ENCODE results near the gene MRNIP. TPM values are rescaled to one million over a fixed set of nuclear protein-coding genes. Genes with fewer than 3 reads are reported as not detected.
"Not testable (repeated sequence)": the region's sequence is repeated elsewhere in the genome, so short reads cannot be mapped to it uniquely, and the experiment has no call there.

Gene MRNIP
- total RNA-seq, 3 donors from 2014 or later: 32.3 to 67.2 (median 48.8) TPM

DNA sequence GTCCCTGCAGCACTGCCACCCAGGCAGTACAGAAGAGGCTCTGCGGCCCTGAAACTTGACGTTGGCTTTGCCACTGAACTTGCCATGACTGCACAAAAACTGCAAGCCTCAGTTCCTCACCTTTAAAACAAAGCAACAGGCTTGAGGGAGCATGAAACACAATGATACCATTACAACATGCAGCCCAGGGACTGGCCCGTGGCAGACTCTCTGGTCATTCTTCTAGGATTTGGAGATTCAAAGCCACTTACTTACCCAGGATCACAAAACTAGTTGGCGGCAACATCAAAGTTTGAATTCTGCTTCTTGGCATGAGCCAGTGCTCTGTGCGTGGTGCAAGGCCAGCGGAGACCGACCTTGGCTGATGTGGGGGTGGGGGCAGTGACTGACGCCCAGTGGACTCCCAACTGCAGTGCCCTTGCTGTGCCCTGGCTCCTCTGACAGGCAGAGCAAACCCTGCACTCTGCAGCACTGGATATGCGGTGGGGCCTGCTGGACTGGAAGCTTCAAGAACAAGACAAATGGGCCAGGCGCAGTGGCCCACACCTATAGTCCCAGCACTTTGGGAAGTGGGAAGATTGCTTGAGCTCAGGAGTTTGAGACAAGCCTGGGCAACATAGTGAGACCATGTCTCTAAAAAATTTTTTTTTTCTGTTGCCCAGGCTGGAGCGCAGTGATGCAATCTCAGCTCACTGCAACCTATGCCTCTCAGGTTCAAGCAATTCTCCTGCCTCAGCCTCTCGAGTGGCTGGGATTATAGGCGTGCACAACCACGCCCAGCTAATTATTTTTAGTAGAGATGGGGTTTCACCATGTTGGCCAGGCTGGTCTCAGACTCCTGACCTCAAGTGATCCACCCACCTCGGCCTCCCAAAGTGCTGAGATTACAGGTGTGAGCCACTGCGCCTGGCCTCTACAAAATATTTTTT, 19.0 kb downstream of the MRNIP start:
- H3K36me3 ChIP-seq: peaks cover 5% of the 10 kb centered on the region
- no peaks in the 10 kb centered on the region for H3K27me3 ChIP-seq
- TF ChIP-seq, protein P1, sequence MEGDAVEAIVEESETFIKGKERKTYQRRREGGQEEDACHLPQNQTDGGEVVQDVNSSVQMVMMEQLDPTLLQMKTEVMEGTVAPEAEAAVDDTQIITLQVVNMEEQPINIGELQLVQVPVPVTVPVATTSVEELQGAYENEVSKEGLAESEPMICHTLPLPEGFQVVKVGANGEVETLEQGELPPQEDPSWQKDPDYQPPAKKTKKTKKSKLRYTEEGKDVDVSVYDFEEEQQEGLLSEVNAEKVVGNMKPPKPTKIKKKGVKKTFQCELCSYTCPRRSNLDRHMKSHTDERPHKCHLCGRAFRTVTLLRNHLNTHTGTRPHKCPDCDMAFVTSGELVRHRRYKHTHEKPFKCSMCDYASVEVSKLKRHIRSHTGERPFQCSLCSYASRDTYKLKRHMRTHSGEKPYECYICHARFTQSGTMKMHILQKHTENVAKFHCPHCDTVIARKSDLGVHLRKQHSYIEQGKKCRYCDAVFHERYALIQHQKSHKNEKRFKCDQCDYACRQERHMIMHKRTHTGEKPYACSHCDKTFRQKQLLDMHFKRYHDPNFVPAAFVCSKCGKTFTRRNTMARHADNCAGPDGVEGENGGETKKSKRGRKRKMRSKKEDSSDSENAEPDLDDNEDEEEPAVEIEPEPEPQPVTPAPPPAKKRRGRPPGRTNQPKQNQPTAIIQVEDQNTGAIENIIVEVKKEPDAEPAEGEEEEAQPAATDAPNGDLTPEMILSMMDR (IDR thresholded peaks at IDR 0.05): no peak
- TF ChIP-seq POLR2AphosphoS5 (IDR thresholded peaks at IDR 0.05): no peak
- no peak for TF ChIP-seq POLR2A (IDR thresholded peaks at IDR 0.05)
- no peak overlapping the region for H3K4me3 ChIP-seq
- H3K4me1 ChIP-seq: no peaks in the 10 kb centered on the region
- peak overlapping the region in 1 of 2 donors; percentile 0 for H3K27ac ChIP-seq
- intact Hi-C loops (cut with DNase I; ENCODE audit: low total_unique reads): no loop called here
- no peak for DNase-seq (ENCODE audit: low spot score in 2 of 2)
- peaks cover 0 to under 1% of the 10 kb centered on the region in 2 donors for H3K9me3 ChIP-seq

DNA sequence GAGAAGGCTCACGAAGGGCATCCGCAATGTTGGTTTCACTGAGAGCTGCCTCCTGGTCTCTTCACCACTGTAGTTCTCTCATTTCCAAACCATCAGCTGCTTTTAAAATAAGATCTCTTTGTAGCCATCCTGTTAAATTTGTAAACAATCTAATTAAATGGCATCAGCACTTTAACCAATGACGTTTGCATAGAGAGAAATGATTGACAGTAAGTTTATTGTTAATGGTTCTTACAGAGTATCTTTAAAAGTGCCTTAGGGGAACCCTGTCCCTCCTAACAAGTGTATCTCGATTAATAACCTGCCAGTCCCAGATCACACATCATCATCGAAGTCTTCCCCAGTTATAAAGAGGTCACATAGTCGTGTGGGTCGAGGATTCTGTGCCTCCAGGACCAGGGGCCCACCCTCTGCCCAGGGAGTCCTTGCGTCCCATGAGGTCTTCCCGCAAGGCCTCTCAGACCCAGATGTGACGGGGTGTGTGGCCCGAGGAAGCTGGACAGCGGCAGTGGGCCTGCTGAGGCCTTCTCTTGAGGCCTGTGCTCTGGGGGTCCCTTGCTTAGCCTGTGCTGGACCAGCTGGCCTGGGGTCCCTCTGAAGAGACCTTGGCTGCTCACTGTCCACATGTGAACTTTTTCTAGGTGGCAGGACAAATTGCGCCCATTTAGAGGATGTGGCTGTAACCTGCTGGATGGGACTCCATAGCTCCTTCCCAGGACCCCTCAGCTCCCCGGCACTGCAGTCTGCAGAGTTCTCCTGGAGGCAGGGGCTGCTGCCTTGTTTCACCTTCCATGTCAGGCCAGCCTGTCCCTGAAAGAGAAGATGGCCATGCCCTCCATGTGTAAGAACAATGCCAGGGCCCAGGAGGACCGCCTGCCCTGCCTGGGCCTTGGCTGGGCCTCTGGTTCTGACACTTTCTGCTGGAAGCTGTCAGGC, 21.3 kb downstream of the MRNIP start:
- intact Hi-C loops (cut with DNase I; ENCODE audit: low total_unique reads): no loop called here
- Histone ChIP-seq H3K9me3 (no peaks in the 10 kb centered on the region), H3K27me3 (no peaks in the 10 kb centered on the region), H3K4me1 (no peaks in the 10 kb centered on the region), H3K36me3 (peaks cover 18% of the 10 kb centered on the region), H3K27ac (peak overlapping the region; percentile 17 to 32), H3K4me3 (no peak overlapping the region)
- TF ChIP-seq POLR2AphosphoS5 (IDR thresholded peaks at IDR 0.05): peak in 1 of 3 donors; percentile 9
- TF ChIP-seq, protein P1 (IDR thresholded peaks at IDR 0.05): no peak
- DNase-seq (ENCODE audit: low spot score in 2 of 2): no peak

DNA sequence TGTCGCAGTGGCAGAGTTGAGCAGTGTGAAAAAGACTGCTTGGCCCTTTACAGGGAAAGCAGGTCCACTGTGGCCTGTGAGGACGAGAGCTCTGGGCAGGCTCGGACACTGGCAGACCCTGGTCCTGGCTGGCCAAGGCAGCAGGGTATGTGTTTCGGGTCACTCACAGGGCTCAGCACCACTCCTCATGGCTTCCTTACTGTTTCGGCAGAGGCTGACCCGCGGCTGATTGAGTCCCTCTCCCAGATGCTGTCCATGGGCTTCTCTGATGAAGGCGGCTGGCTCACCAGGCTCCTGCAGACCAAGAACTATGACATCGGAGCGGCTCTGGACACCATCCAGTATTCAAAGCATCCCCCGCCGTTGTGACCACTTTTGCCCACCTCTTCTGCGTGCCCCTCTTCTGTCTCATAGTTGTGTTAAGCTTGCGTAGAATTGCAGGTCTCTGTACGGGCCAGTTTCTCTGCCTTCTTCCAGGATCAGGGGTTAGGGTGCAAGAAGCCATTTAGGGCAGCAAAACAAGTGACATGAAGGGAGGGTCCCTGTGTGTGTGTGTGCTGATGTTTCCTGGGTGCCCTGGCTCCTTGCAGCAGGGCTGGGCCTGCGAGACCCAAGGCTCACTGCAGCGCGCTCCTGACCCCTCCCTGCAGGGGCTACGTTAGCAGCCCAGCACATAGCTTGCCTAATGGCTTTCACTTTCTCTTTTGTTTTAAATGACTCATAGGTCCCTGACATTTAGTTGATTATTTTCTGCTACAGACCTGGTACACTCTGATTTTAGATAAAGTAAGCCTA, 22.2 kb downstream of the MRNIP start:
- Histone ChIP-seq H3K9me3 (no peaks in the 10 kb centered on the region), H3K4me1 (no peaks in the 10 kb centered on the region), H3K36me3 (peaks cover 24% of the 10 kb centered on the region), H3K27ac (peak overlapping the region in 1 of 2 donors; percentile 32), H3K27me3 (no peaks in the 10 kb centered on the region), H3K4me3 (no peak overlapping the region)
- TF ChIP-seq POLR2AphosphoS5 (IDR thresholded peaks at IDR 0.05): peak; percentile 14 to 54 (median 19)
- TF ChIP-seq, protein P1 (IDR thresholded peaks at IDR 0.05): no peak
- TF ChIP-seq POLR2A (IDR thresholded peaks at IDR 0.05): no peak
- intact Hi-C loops (cut with DNase I; ENCODE audit: low total_unique reads): no loop called here
- DNase-seq (ENCODE audit: low spot score in 2 of 2): no peak

DNA sequence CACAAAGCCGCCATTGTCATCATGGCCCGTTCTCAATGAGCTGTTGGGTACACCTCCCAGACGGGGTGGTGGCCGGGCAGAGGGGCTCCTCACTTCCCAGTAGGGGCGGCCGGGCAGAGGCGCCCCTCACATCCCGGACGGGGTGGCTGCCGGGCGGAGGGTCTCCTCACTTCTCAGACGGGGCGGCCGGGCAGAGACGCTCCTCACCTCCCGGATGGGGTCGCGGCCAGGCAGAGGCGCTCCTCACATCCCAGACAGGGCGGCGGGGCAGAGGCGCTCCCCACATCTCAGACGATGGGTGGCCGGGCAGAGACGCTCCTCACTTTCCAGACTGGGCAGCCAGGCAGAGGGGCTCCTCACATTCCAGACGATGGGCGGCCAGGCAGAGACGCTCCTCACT, 23.7 kb downstream of the MRNIP start:
- H3K4me3 ChIP-seq: not testable (repeated sequence)
- peaks cover 24% of the 10 kb centered on the region for H3K36me3 ChIP-seq

DNA sequence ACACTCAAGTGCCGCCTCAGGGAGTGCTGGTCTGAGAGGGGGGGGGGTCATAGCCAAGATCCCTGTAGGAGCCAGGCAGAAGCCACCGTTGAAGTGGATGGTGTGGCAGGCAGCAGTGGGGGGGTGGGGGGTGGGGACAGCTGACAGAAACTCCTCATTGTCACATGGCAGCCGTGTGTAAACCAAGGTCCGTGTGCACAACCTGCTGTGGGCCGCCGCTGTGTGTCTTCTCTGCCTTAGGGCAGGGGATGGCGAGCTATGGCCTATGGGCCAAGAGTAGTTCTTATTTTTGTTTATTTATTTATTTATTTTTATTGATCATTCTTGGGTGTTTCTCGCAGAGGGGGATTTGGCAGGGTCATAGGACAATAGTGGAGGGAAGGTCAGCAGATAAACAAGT, 24.5 kb downstream of the MRNIP start:
- Histone ChIP-seq H3K9me3 (no peaks in the 10 kb centered on the region), H3K4me1 (no peaks in the 10 kb centered on the region), H3K27me3 (no peaks in the 10 kb centered on the region), H3K27ac (peak overlapping the region in 1 of 2 donors; percentile 26), H3K4me3 (no peak overlapping the region), H3K36me3 (peaks cover 24% of the 10 kb centered on the region)
- intact Hi-C loops (cut with DNase I; ENCODE audit: low total_unique reads): no loop called here
- no peak for DNase-seq (ENCODE audit: low spot score in 2 of 2)
- TF ChIP-seq POLR2A (IDR thresholded peaks at IDR 0.05) (no peak), POLR2AphosphoS5 (IDR thresholded peaks at IDR 0.05) (no peak)
- TF ChIP-seq, protein P1 (IDR thresholded peaks at IDR 0.05): no peak

More for the DNA sequence above, 23.7 kb downstream of the MRNIP start:
- H3K27me3 ChIP-seq; intact Hi-C loops (cut with DNase I; ENCODE audit: low total_unique reads); H3K27ac ChIP-seq; DNase-seq (ENCODE audit: low spot score in 2 of 2); H3K4me1 ChIP-seq; H3K9me3 ChIP-seq: not testable (repeated sequence)

Data from breast epithelium (tissue), 4 donors.